ENCODE data around the gene CUTC.

The CUTC gene
- 13.4 to 38.1 (median 25.4) reads per million in 9 experiments for total RNA-seq

- Mint-ChIP-seq H3K9me3 (no peaks in the 10 kb centered on the region), H3K4me1 (ENCODE audit: low read depth in 2 of 2) (peaks cover 18 to 44% of the 10 kb centered on the region in 2 donors), H3K36me3 (ENCODE audit: insufficient read depth) (peaks cover 39% of the 10 kb centered on the region), H3K27ac (peak within 1 kb of the TSS; percentile 99), H3K4me3 (peak within 1 kb of the TSS; percentile 99 to 100), H3K27me3 (no peaks in the 10 kb centered on the region)
- DNase-seq (peak; percentile 93), ATAC-seq (replicated peaks) (peak; percentile 90)
Measured at GRCh38 chr10:99732033-99732842, at the start of gene CUTC, which contains the start of gene COX15. TSS of gene CUTC (plus strand) at chr10:99732234. CDS start at chr10:99732349, 115 bp downstream. TSS of gene COX15 (minus strand) at chr10:99732127. CDS start at chr10:99732049, 78 bp downstream.

- H3K27me3 Mint-ChIP-seq, result no peaks in the 10 kb centered on the region
Measured at GRCh38 chr10:99682752-99683151, 49.3 kb upstream of the CUTC start.

DNA sequence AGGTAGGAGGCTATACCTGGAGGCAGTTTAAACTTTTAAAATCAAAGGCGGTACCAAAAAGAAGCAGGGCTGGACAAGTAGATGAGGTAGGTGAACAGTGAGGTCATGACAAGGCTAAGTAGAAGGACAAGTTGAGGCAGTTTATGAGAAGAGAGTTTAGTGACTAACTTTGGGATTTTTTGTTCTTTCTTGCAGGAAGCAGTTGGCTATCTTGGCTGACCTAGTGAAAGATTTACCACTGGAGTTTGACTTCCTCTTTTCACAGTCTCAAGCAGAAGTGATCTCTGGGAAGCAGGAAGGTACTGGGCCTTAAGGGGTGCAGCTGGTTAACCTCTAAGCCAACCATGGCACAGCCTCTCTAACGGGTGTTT, 46.5 kb upstream of the CUTC start:
- DNase-seq, result no peak
- Mint-ChIP-seq H3K27ac (no peak overlapping the region), H3K36me3 (ENCODE audit: insufficient read depth) (peaks cover 10% of the 10 kb centered on the region), H3K4me1 (ENCODE audit: low read depth in 2 of 2) (no peaks in the 10 kb centered on the region), H3K9me3 (no peaks in the 10 kb centered on the region), H3K4me3 (no peak overlapping the region), H3K27me3 (no peaks in the 10 kb centered on the region)
- no peak for ATAC-seq (replicated peaks)

More at GRCh38 chr10:99682752-99683151, 49.3 kb upstream of the CUTC start:
- Mint-ChIP-seq H3K27ac (peak overlapping the region in 1 of 2 donors; percentile 13), H3K4me1 (ENCODE audit: low read depth in 2 of 2) (no peaks in the 10 kb centered on the region), H3K36me3 (ENCODE audit: insufficient read depth) (peaks cover 10% of the 10 kb centered on the region), H3K4me3 (no peak overlapping the region), H3K9me3 (no peaks in the 10 kb centered on the region)
- DNase-seq (no peak), ATAC-seq (replicated peaks) (no peak)

- DNase-seq, result no peak
- no peaks in the 10 kb centered on the region for H3K9me3 Mint-ChIP-seq
Measured at GRCh38 chr10:99689461-99689860, 42.6 kb upstream of the CUTC start.

GRCh38 chr10:99693933-99694583, 38.0 kb upstream of the CUTC start:
- H3K4me3 Mint-ChIP-seq, result no peak overlapping the region
- H3K9me3 Mint-ChIP-seq, result no peaks in the 10 kb centered on the region
- DNase-seq (no peak), ATAC-seq (replicated peaks) (no peak)
- no peaks in the 10 kb centered on the region for H3K4me1 Mint-ChIP-seq (ENCODE audit: low read depth in 2 of 2)
- H3K36me3 Mint-ChIP-seq (ENCODE audit: insufficient read depth), result peaks cover 20% of the 10 kb centered on the region
- no peak overlapping the region for H3K27ac Mint-ChIP-seq
- no peaks in the 10 kb centered on the region for H3K27me3 Mint-ChIP-seq

More at GRCh38 chr10:99689461-99689860, 42.6 kb upstream of the CUTC start:
- Mint-ChIP-seq H3K36me3 (ENCODE audit: insufficient read depth) (peaks cover 13% of the 10 kb centered on the region), H3K4me3 (no peak overlapping the region), H3K27ac (no peak overlapping the region), H3K27me3 (no peaks in the 10 kb centered on the region), H3K4me1 (ENCODE audit: low read depth in 2 of 2) (no peaks in the 10 kb centered on the region)
- ATAC-seq (replicated peaks), result no peak

DNA sequence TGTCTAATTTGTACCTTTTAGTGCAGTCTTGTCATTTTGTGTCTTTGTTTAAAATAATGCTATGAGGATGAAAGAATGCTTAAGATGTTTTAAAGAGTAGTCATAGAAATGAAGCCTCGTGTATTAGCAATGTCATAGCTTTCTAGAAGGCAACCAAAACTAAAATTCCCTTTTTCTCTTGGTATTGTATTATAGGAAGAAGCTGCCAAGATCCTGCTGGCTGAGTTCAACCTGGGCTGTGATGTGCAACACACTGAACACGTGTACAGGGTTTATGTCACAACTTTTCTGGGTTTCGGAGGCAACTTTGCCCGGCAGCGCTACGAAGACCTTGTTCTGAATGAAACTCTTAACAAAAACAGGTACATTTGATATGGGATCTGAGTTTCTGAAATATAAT, 36.3 kb upstream of the CUTC start:
- DNase-seq (no peak), ATAC-seq (replicated peaks) (no peak)
- no peaks in the 10 kb centered on the region for H3K4me1 Mint-ChIP-seq (ENCODE audit: low read depth in 2 of 2)
- no peak overlapping the region for H3K4me3 Mint-ChIP-seq
- H3K9me3 Mint-ChIP-seq, result no peaks in the 10 kb centered on the region
- H3K36me3 Mint-ChIP-seq (ENCODE audit: insufficient read depth), result peaks cover 22% of the 10 kb centered on the region
- H3K27me3 Mint-ChIP-seq, result no peaks in the 10 kb centered on the region
- no peak overlapping the region for H3K27ac Mint-ChIP-seq

GRCh38 chr10:99698504-99699080, 33.4 kb upstream of the CUTC start:
- no peak overlapping the region for H3K4me3 Mint-ChIP-seq
- DNase-seq, result no peak
- no peaks in the 10 kb centered on the region for H3K27me3 Mint-ChIP-seq
- no peaks in the 10 kb centered on the region for H3K9me3 Mint-ChIP-seq
- ATAC-seq (replicated peaks), result no peak
- H3K36me3 Mint-ChIP-seq (ENCODE audit: insufficient read depth), result peaks cover 25% of the 10 kb centered on the region
- H3K4me1 Mint-ChIP-seq (ENCODE audit: low read depth in 2 of 2), result no peaks in the 10 kb centered on the region
- no peak overlapping the region for H3K27ac Mint-ChIP-seq

- Mint-ChIP-seq H3K36me3 (ENCODE audit: insufficient read depth) (peaks cover 21% of the 10 kb centered on the region), H3K27me3 (no peaks in the 10 kb centered on the region)
- DNase-seq, result no peak
Measured at GRCh38 chr10:99700649-99701048, 31.4 kb upstream of the CUTC start.

GRCh38 chr10:99708428-99709012, 23.5 kb upstream of the CUTC start:
- DNase-seq (no peak), ATAC-seq (replicated peaks) (no peak)
- H3K27me3 Mint-ChIP-seq, result no peaks in the 10 kb centered on the region
- no peaks in the 10 kb centered on the region for H3K9me3 Mint-ChIP-seq
- H3K4me3 Mint-ChIP-seq, result no peak overlapping the region
- peaks cover 0 to 1% of the 10 kb centered on the region in 2 donors for H3K4me1 Mint-ChIP-seq (ENCODE audit: low read depth in 2 of 2)
- H3K27ac Mint-ChIP-seq, result no peak overlapping the region
- H3K36me3 Mint-ChIP-seq (ENCODE audit: insufficient read depth), result peaks cover 5% of the 10 kb centered on the region

More at GRCh38 chr10:99700649-99701048, 31.4 kb upstream of the CUTC start:
- Mint-ChIP-seq H3K9me3 (no peaks in the 10 kb centered on the region), H3K4me1 (ENCODE audit: low read depth in 2 of 2) (no peaks in the 10 kb centered on the region), H3K27ac (peak overlapping the region in 1 of 2 donors; percentile 50), H3K4me3 (no peak overlapping the region)
- no peak for ATAC-seq (replicated peaks)

GRCh38 chr10:99709480-99710229, 22.4 kb upstream of the CUTC start:
- Mint-ChIP-seq H3K36me3 (ENCODE audit: insufficient read depth) (peaks cover 17% of the 10 kb centered on the region), H3K4me1 (ENCODE audit: low read depth in 2 of 2) (peaks cover 0 to 1% of the 10 kb centered on the region in 2 donors), H3K27ac (peak overlapping the region; percentile 39 to 82), H3K9me3 (no peaks in the 10 kb centered on the region), H3K27me3 (no peaks in the 10 kb centered on the region), H3K4me3 (no peak overlapping the region)
- ATAC-seq (replicated peaks) (no peak), DNase-seq (no peak)

GRCh38 chr10:99711129-99711719, 20.8 kb upstream of the CUTC start:
- H3K36me3 Mint-ChIP-seq (ENCODE audit: insufficient read depth), result peaks cover 31% of the 10 kb centered on the region
- H3K4me3 Mint-ChIP-seq, result no peak overlapping the region
- peaks cover 0 to 1% of the 10 kb centered on the region in 2 donors for H3K4me1 Mint-ChIP-seq (ENCODE audit: low read depth in 2 of 2)
- peak; percentile 8 to 31 (median 15) for DNase-seq
- ATAC-seq (replicated peaks), result peak; percentile 53
- no peaks in the 10 kb centered on the region for H3K9me3 Mint-ChIP-seq
- H3K27ac Mint-ChIP-seq, result no peak overlapping the region
- H3K27me3 Mint-ChIP-seq, result no peaks in the 10 kb centered on the region

GRCh38 chr10:99714446-99714845, 17.6 kb upstream of the CUTC start:
- H3K9me3 Mint-ChIP-seq, result no peaks in the 10 kb centered on the region
- H3K4me3 Mint-ChIP-seq, result no peak overlapping the region
- DNase-seq (no peak), ATAC-seq (replicated peaks) (no peak)
- H3K4me1 Mint-ChIP-seq (ENCODE audit: low read depth in 2 of 2), result peaks cover 0 to 1% of the 10 kb centered on the region in 2 donors
- peaks cover 44% of the 10 kb centered on the region for H3K36me3 Mint-ChIP-seq (ENCODE audit: insufficient read depth)
- H3K27me3 Mint-ChIP-seq, result no peaks in the 10 kb centered on the region
- no peak overlapping the region for H3K27ac Mint-ChIP-seq
